HepG2 (cell line): ENCODE measurements around the gene MORF4L2. TPM values are rescaled to one million over a fixed set of nuclear protein-coding genes. Genes with fewer than 3 reads are reported as not detected.

Experiments
- AGO2 ChIP-seq: fragments of 200-400 bp; formaldehyde crosslinking; optimal IDR thresholded peaks from 2 replicates; pipeline ENCODE3; 2017; ENCODE audit warnings: mild to moderate bottlenecking, low read depth, low read length, moderate library complexity
- AKAP8 ChIP-seq: sonication (generic); formaldehyde crosslinking; IDR thresholded peaks from 2 replicates; pipeline ENCODE4 v1.5.1; 2020; ENCODE audit warnings: mild to moderate bottlenecking, missing genetic modification reagents
- ARID5B ChIP-seq: IDR thresholded peaks from 2 replicates; pipeline ENCODE4 v1.4.0; 2020; ENCODE audit warnings: mild to moderate bottlenecking, missing genetic modification reagents
- ATF3 ChIP-seq: sonication (generic); formaldehyde crosslinking; IDR thresholded peaks from 2 replicates; pipeline ENCODE4 v1.4.0; 2020; ENCODE audit warnings: missing genetic modification reagents
- CAMTA2 ChIP-seq: sonication (generic); formaldehyde crosslinking; IDR thresholded peaks from 2 replicates; pipeline ENCODE4 v1.4.0; 2020; ENCODE audit warnings: mild to moderate bottlenecking, missing genetic modification reagents, borderline replicate concordance
- CENPX ChIP-seq: sonication (generic); formaldehyde crosslinking; IDR thresholded peaks from 2 replicates; pipeline ENCODE4 v1.9.0; 2021; ENCODE audit warnings: mild to moderate bottlenecking, missing genetic modification reagents, moderate library complexity
- CHD4 ChIP-seq: fragments of 200-600 bp; sonication (generic); IDR thresholded peaks from 2 replicates; pipeline ENCODE4 v1.7.0; 2017; ENCODE audit warnings: mild to moderate bottlenecking, low read length, borderline replicate concordance
- DNMT1 ChIP-seq: sonication (generic); formaldehyde crosslinking; IDR thresholded peaks from 2 replicates; pipeline ENCODE4 v1.5.1; 2020; ENCODE audit warnings: mild to moderate bottlenecking, missing genetic modification reagents
- HMG20A ChIP-seq: IDR thresholded peaks from 2 replicates; pipeline ENCODE4 v1.6.1; 2016; ENCODE audit warnings: borderline replicate concordance
- NKX3-1 ChIP-seq: sonication (generic); formaldehyde crosslinking; IDR thresholded peaks from 2 replicates; pipeline ENCODE4 v1.5.0; 2020; ENCODE audit warnings: missing genetic modification reagents
- NR0B2 ChIP-seq: sonication (generic); formaldehyde crosslinking; IDR thresholded peaks from 2 replicates; pipeline ENCODE4 v1.4.0; 2020; ENCODE audit warnings: mild to moderate bottlenecking, missing genetic modification reagents
- PHF8 ChIP-seq: sonication (generic); formaldehyde crosslinking; IDR thresholded peaks from 2 replicates; pipeline ENCODE4 v1.5.0; 2020; ENCODE audit warnings: missing genetic modification reagents
- SOX13 ChIP-seq, 3 experiments: fragments of 450-650 bp in 1 of 3; sonication (generic) in 1 of 3; formaldehyde crosslinking in 1 of 3; IDR thresholded peaks in 2 of 3; conservative IDR thresholded peaks in 1 of 3; 2 replicates each; pipeline versions ENCODE4 v1.5.0 to v1.6.1; 2016 to 2020; ENCODE audit warnings: antibody characterized with exemption in 1 of 3, mild to moderate bottlenecking in 1 of 3, missing compliant biosample characterization in 1 of 3, missing genetic modification reagents in 1 of 3, moderate library complexity in 1 of 3
- TFAP4 ChIP-seq: sonication (generic); IDR thresholded peaks from 2 replicates; pipeline ENCODE4 v1.6.1; 2016; ENCODE audit warnings: low read depth, borderline replicate concordance
- ZMYM4 ChIP-seq: sonication (generic); formaldehyde crosslinking; IDR thresholded peaks from 2 replicates; pipeline ENCODE4 v1.8.1; 2023; ENCODE audit warnings: mild to moderate bottlenecking, missing genetic modification reagents
- ZNF24 ChIP-seq: fragments of 450-650 bp; IDR thresholded peaks from 2 replicates; pipeline ENCODE4 v1.6.1; 2017; ENCODE audit warnings: antibody characterized with exemption, mild to moderate bottlenecking
- ZNF432 ChIP-seq: sonication (generic); formaldehyde crosslinking; IDR thresholded peaks from 2 replicates; pipeline ENCODE4 v1.5.0; 2020; ENCODE audit warnings: missing genetic modification reagents, mild to moderate bottlenecking, borderline replicate concordance
- ZNF577 ChIP-seq: sonication (generic); formaldehyde crosslinking; IDR thresholded peaks from 2 replicates; pipeline ENCODE4 v1.4.0; 2020; ENCODE audit warnings: mild to moderate bottlenecking, low read depth, missing genetic modification reagents, borderline replicate concordance
- ZSCAN12 ChIP-seq: sonication (generic); formaldehyde crosslinking; IDR thresholded peaks from 2 replicates; pipeline ENCODE4 v1.9.0; 2021; ENCODE audit warnings: mild to moderate bottlenecking, missing genetic modification reagents
- ZSCAN22 ChIP-seq: sonication (generic); formaldehyde crosslinking; IDR thresholded peaks from 2 replicates; pipeline ENCODE4 v1.4.0; 2020; ENCODE audit warnings: mild to moderate bottlenecking, missing genetic modification reagents
- ZSCAN31 ChIP-seq: sonication (generic); formaldehyde crosslinking; IDR thresholded peaks from 2 replicates; pipeline ENCODE4 v1.5.0; 2020; ENCODE audit warnings: low read depth, mild to moderate bottlenecking, missing genetic modification reagents
- ZSCAN5A ChIP-seq: sonication (generic); formaldehyde crosslinking; IDR thresholded peaks from 2 replicates; pipeline ENCODE4 v1.8.0; 2022; ENCODE audit warnings: mild to moderate bottlenecking, missing genetic modification reagents, borderline replicate concordance
- polyA plus RNA-seq, 8 experiments: library from polyadenylated mRNA; depleted of rRNA in 3 of 8; stranded (reverse) in 7 of 8; unstranded in 1 of 8; fragments of >200 nt; fragmentation: Illumina TruSeq in 4 of 8; extraction: Trizol in 4 of 8; gene quantifications; 2 replicates each; pipeline versions ENCODE4 v1.2.1 to v1.2.3, GENCODE V29; 2011 to 2016; ENCODE audit warnings: low read depth in 4 of 8, missing spikeins in 1 of 8, mixed read lengths in 1 of 8; ENCODE audit not compliant: insufficient read depth in 1 of 8
- total RNA-seq, 5 experiments: library from RNA; depleted of rRNA; stranded (reverse); fragments of >200 nt; fragmentation: Illumina TruSeq; extraction: Trizol; gene quantifications; 2 replicates each; pipeline ENCODE4 v1.2.3, GENCODE V29; 2016; ENCODE audit warnings: low read depth in 1 of 5

Gene MORF4L2
- total and polyA plus RNA-seq, 2 of the 13 experiments (the other 11 are each of a cell fraction or from before 2014, with no cell fraction given) = 358 to 469 TPM

GRCh38 chrX:103687696-103688201 lies 1.2 kb upstream of the MORF4L2 start (continued):
- no peak for TF ChIP-seq CENPX (CRISPR knock-in tag)
- peak; percentile 83 for TF ChIP-seq ZMYM4 (CRISPR knock-in tag)
- no peak for TF ChIP-seq AKAP8 (CRISPR knock-in tag)
- TF ChIP-seq SOX13 (IDR thresholded peaks at IDR 0.05) = no peak
- TF ChIP-seq SOX13 (CRISPR knock-in tag; conservative IDR thresholded peaks at IDR 0.05 in 1 of 2, IDR thresholded peaks at IDR 0.05 in 1 of 2) = no peak
- no peak for TF ChIP-seq ZSCAN22
- TF ChIP-seq NR0B2 (CRISPR knock-in tag) = no peak
- no peak for TF ChIP-seq CAMTA2 (CRISPR knock-in tag)
- no peak for TF ChIP-seq ZNF577 (CRISPR knock-in tag)
- TF ChIP-seq ZSCAN31 = no peak
- TF ChIP-seq ATF3 (CRISPR knock-in tag) = no peak
- TF ChIP-seq ZSCAN5A (CRISPR knock-in tag) = peak; percentile 38; the same call in 1 of the 2 replicates
- no peak for TF ChIP-seq ZNF24
- TF ChIP-seq PHF8 = no peak
- TF ChIP-seq AGO2 = no peak
- TF ChIP-seq ARID5B = 0 out of 2 replicates have a peak, but pooled peaks have one; percentile 11
- no peak for TF ChIP-seq TFAP4
- no peak for TF ChIP-seq NKX3-1 (CRISPR knock-in tag)
- no peak for TF ChIP-seq DNMT1
- no peak for TF ChIP-seq ZNF432 (CRISPR knock-in tag)
- TF ChIP-seq HMG20A (CRISPR knock-in tag) = no peak
- TF ChIP-seq CHD4 = no peak
- TF ChIP-seq ZSCAN12 (CRISPR knock-in tag) = no peak
